ENCODE results near the gene GCNT2.
"Not testable (repeated sequence)": the region's sequence is repeated elsewhere in the genome, so short reads cannot be mapped to it uniquely, and the experiment has no call there.

The GCNT2 gene

DNA sequence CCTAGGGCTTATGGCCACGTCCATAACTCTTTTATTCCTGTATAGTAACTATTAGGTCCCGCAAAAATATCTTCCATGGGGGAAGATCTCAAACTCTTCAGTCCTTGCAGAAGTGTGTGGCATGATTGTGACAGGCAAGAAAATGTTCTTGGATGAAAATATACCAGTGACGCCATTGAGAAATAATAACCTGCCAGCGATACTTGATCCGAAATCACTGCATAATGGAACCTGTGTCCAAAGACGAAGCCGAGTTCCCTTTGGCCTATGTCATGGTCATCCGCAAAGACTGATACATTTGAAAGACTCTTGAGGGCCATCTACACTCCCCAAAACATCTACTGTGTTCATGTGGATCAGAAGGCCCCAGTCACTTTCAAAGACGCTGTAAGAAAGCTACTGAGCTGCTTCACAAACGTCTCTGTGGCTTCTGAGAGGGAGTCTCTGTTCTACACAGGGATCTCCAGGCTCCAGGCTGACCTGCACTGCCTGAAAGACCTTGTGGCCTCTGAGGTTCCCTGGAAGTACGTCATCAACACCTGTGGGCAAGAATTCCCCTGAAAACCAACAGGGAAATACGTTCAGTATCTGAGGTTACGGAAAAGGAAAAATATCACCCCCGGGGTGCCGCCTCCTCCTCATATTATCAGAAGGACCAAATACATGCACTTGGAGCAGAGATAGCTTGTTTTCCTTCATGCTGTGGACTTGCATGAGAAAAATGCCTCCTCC lies 6.9 kb upstream of the GCNT2 start:
- DNase-seq, result no peak

GRCh38 chr6:10516953-10517352 lies 4.2 kb upstream of the GCNT2 start:
- DNase-seq, result no peak

DNA sequence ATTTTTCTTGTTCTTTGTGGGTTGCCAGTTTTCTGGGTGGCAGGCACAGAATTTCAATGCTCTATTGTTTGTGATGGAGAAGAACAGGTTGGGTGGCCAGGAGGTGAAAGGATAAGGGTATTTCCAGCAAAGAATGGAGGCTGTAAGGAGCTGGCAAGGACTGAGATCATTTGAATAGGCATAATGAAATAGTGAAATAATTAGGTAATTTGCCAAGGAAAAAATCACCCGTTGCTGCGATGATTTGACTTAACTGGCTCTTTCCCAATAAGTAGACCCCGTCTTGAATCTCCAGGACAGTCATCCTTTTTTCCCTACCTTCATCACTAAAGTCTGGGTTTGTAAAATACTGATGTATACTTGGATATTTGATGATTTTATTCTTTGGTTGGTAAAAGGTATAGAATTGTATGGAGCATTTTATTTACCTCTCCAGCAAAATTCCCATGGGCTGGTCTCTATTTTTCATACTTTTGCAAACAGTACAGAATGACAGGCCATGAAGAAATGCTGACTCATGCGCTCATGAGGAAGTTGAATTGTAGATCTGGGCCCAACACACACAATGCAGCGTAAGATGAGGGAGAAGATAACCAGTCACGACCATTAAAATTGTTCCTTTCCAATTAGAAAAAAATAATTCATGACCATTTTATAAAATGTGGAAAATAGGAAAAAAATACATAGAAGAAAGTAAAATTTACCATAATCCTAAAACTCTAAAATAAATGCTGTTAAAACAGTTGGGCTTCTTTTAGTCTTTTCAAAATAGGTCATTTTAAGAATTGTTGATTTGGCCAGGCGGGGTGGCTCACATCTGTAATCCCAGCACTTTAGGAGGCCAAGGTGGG lies 2.4 kb upstream of the GCNT2 start:
- DNase-seq, result no peak

DNA sequence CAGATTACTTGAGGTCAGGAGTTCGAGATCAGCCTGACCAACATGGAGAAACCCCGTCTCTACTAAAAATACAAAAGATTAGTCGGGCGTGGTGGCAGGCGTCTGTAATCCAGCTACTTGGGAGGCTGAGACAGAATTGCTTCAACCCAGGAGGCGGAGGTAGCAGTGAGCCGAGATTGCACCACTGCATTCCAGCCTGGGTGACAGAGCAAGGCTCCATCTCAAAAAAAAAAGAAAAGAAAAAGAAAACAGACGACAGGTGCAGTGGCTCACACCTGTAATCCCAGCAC lies 1.8 kb upstream of the GCNT2 start:
- not testable (repeated sequence) for DNase-seq

DNA sequence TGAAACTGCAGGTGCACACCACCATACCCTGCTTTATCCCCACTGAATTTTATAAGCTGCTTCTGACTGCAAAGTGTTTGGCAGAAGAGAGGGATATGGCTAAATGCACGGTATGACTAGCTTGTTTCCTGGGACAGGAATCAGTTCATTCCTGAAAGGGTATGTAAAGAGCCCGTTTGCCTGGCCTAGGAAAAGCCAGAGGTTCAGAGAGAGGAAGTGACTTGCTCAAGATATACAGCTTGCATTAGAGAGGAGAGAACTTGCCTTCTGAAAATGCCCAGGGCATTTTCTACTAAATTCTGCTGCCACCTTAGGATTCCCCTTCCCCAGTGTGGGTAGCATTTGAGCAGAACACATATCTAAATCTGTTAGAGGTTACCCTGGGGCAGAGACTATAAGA lies 683 bp upstream of the GCNT2 start:
- no peak for DNase-seq

DNA sequence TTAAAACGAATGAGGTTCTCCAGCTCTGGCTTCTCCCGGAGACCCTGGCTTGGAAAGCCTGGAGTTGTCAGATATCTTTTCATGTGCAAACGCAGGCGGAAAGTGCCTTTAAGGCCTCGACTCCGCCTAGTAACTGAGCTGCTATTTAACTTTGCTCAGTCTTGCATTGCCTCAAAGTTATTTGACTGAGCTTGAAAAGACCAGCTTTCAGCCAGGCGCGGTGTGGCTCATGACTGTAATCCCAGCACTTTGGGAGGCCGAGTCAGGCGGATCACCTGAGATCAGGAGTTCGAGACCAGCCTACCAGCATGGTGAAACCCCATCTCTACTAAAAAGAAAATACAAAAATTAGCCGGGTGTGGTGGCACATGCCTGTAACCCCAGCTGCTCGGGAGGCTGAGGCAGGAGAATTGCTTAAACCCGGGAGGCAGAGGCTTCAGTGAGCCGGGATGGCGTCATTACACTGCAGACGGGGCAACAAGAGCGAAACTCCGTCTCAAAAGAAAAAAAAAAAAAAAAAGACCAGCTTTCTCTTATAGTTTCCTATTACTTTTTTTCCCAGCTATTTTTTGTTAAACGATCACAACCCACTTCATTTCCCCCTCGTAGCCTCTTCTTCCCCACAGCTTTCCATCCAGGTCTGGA lies 1.9 kb downstream of the GCNT2 start:
- no peak for DNase-seq

DNA sequence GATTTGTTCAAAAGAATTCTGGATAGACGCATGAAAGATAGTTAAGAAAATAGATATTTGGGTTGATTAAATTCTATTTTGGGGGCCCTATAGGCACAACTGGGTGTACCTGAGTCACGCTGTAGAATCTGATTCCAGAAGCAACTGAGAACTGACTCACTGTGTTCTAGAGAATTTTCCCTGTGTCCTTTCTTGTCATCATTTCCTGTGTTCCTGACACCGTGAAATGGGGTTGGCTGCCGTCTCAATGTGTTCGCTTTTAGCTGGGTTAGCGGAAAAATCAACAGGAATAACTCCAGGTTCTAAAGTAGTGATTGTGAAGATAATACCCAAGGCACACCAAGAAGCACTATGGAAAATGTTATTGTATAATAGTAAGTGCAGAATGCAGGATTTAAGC lies 5.0 kb downstream of the GCNT2 start:
- DNase-seq, result no peak

DNA sequence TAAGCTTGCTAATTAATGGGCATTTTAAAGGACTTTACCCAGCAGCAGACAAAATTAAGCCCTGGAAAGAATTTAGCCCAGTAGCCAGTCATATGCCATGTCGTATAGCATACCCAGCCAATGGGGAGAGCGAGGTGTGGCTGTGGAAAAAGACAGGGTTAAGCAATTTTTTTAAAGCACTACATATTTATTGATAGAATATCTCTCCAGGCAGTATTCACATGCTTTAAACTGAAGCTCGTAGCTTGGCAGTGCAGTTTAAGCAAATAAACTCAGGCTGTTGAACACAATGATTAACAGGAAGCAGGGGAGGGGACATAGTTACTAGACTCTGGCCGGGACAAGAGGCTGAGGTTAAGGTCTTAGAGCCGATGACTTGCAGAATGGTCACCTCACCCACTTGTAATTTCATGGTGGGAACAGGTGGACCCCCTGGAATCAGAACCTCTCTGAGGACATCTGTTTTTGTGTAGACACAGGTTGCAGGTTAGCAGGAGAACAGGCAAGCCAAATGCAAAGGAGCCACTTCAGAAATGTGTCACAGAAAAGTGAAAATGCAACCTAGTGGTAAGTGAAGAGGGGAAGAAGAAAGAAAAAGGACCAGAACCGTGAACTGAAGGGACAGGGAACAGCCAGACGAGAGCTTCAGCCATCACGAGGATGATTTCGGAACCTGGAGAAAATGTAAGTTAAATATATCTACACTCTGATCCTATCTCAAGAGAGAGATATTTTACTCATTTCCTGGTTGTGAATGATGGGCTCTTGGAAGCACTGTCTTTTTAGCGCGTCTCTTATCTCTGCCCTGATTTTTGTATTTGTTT lies 7.2 kb downstream of the GCNT2 start:
- DNase-seq, result no peak

DNA sequence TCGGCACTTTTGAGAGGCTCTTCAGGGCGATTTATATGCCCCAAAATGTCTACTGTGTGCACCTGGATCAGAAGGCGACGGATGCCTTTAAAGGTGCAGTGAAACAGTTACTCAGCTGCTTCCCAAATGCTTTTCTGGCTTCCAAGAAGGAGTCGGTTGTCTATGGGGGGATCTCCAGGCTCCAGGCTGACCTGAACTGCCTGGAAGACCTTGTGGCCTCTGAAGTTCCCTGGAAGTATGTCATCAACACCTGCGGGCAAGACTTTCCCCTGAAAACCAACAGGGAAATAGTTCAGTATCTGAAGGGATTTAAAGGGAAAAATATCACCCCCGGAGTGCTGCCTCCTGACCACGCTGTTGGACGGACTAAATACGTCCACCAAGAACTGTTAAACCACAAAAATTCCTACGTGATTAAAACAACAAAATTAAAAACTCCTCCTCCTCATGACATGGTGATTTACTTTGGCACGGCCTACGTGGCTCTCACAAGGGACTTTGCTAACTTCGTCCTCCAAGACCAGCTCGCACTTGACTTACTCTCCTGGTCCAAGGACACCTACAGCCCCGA lies 8.2 kb downstream of the GCNT2 start:
- no peak for DNase-seq

- DNase-seq, result not testable (repeated sequence)
Measured at GRCh38 chr6:10529828-10530374, 8.8 kb downstream of the GCNT2 start.

DNA sequence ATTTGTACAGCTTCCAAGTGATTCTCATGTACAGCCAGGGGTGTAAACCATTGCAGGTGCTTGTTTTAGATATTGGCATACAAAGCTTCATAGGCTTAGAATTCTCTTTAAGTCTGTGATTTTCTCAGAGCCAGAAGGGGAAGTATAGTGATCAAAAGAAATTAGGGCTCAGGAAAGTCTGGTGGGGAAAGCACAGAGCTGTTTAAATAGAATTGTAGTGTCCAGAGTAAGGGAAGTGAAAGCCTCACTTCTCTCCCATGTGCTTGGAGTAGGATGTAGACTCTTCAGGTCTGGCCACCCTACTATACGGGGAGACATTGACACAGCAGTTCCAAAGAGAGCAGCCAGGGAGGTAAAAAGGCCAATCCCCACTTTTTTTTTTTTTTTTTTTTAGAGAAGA lies 10.4 kb downstream of the GCNT2 start:
- DNase-seq, result no peak

DNA sequence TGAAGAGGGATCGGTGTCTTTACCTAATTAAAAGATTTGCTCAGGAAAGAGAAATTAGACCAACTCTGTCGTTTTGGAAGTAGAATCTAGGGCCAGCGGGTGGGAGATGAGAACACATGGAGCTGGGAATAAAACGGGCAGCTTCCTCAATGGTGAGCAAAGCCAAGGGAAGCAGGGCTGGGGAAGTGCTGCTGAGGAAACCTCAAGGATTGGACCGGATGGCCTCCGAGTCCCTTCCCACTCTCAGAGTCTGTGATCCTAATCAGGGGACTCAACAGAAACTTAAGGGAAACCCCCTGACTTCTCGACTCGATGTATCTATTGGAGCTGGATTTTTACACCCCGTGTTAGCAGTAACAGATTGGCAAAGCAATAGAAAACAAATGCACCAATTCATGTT lies 10.8 kb downstream of the GCNT2 start:
- no peak for DNase-seq

GRCh38 chr6:10532392-10532791 lies 11.2 kb downstream of the GCNT2 start:
- DNase-seq, result no peak

DNA sequence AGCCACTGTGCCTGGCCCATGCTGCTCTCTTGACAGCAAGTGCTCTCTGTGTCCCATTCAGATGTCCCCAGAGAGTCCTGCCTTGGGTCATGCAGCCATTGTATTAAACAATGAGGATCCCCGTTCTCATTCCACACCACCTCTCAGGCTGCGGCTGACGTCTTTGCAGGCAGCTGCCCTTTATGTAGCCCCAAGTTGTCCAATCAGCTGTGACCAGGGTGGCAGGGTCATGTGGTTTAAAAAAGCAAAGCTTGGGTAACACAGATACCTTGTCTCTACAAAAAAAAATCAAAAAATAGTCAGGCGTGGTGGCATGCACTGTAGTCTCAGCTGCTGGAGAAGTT lies 13.2 kb downstream of the GCNT2 start:
- no peak for DNase-seq

GRCh38 chr6:10535193-10535592 lies 14.0 kb downstream of the GCNT2 start:
- no peak for DNase-seq

- DNase-seq, result no peak
Measured at GRCh38 chr6:10537726-10538125, 16.6 kb downstream of the GCNT2 start.

- DNase-seq, result no peak
Measured at GRCh38 chr6:10540073-10540746, 19.1 kb downstream of the GCNT2 start.

GRCh38 chr6:10541591-10541990 lies 20.4 kb downstream of the GCNT2 start:
- no peak for DNase-seq

- DNase-seq, result no peak
Measured at GRCh38 chr6:10542213-10542612, 21.1 kb downstream of the GCNT2 start.

DNA sequence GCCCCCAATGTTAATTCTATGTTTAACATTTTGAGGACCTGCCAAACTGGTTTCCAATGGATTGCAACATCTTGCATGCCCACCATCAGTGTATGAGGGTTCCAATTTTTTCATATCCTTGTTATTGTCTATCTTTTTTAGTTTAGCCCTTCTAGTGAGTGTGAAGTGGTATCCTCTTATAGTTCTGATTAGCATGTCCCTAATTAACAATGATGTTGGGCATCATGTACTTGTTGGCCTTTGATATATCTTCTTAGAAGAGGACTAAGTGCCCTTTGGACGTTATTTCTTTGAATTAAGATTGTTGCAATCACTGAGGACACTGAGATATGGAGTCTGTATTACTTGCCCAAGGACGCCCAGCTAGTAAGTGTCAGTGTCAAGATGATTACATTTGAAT lies 22.3 kb downstream of the GCNT2 start:
- no peak for DNase-seq

DNA sequence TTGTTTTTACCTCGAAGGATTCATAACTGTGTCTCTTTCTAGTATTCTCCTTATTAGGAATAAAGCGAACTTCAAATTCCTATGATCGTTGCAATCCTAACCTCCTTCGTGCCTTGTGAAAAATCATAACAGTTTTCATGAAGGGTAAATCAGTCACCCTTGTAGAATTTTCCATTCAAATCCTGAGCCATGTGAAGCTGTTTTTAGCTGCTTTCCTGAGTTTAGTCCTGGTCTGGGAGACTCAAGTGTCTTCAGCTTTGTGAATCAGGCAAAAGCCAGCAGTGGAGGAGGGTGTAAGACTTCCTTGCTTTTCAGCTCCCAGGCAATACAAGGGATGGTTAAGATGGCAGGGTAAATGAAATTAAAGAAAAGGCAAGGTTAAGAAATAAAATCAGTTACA lies 24.3 kb downstream of the GCNT2 start:
- DNase-seq, result no peak

- DNase-seq, result no peak
Measured at GRCh38 chr6:10547809-10548208, 26.7 kb downstream of the GCNT2 start.

Measured in NCI-H1105 treated with DMSO at 0.1 percent for 48 hours (cell line).